Thyroid gland (tissue), 4 donors: ENCODE results near the gene DNAH1.

Source experiments
- CTCF ChIP-seq, 6 experiments: fragments of 200-600 bp in 3 of 6; fragments of 450-650 bp in 3 of 6; sonication (generic) in 3 of 6; IDR thresholded peaks; one replicate each; pipeline ENCODE4 v1.5.1; 2016 to 2019; ENCODE audit warnings: antibody characterized with exemption in 6 of 6, mild to moderate bottlenecking in 2 of 6, inconsistent platforms in 1 of 6, moderate library complexity in 1 of 6
- POLR2A ChIP-seq, 2 donors: fragments of 450-650 bp; IDR thresholded peaks; one replicate each; pipeline ENCODE4 v1.6.1; 2017; ENCODE audit warnings: antibody characterized with exemption in 2 of 2, mild to moderate bottlenecking in 2 of 2, moderate library complexity in 1 of 2

- TF ChIP-seq POLR2A (IDR thresholded peaks at IDR 0.05), result no peak
- no peak for TF ChIP-seq CTCF (IDR thresholded peaks at IDR 0.05)
Measured at GRCh38 chr3:52349611-52350395, 33.7 kb downstream of the DNAH1 start.
